DND-41 (cell line): ENCODE results near the gene INPP5A.

ENCODE experiments used
- EZH2 ChIP-seq: IDR thresholded peaks from 3 replicates; pipeline ENCODE4 v1.6.1; 2012; ENCODE audit warnings: borderline replicate concordance, low read depth, mild to moderate bottlenecking, moderate library complexity, low read length, inconsistent platforms; ENCODE audit not compliant: severe bottlenecking
- TF ChIP-seq, protein P1 (sequence below): IDR thresholded peaks from 2 replicates; pipeline ENCODE4 v1.5.1; 2012; ENCODE audit warnings: borderline replicate concordance, low read length, moderate library complexity, mild to moderate bottlenecking; ENCODE audit not compliant: poor library complexity, severe bottlenecking; ENCODE audit errors: extremely low read depth

DNA sequence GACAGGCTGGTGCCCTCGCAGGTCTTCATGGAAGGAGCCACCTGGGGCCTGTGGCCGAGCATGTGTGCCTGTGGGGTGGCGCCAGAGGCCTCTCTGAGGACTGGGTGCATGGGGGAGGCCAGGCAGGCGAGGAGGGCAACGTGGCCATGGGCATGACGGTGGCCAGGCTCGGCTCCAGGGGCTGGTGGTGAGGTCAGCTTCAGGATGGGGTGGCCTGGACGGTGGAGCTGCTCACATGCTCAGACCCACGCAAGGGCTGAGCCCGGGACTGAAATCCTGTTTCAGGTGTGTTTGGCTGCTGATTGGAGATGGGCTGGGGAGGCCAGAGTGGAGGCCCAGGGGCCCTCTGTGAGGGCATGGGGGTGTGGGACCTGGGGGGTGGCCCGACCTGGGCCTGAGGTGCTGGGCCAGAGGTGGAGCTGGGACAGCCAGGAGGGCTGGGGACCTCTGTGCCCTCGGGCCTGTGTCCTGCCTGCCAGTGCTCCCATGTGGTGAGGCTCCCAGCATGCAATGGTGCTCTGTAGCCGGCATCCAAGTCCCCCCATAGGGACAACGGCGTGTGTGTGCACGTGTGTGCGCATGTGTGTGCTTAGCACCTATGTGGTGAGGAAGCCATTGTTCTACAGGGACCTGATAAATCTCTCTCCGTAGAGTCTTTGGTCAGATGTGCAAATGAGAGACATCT, 71.1 kb downstream of the INPP5A start:
- TF ChIP-seq, protein P1, sequence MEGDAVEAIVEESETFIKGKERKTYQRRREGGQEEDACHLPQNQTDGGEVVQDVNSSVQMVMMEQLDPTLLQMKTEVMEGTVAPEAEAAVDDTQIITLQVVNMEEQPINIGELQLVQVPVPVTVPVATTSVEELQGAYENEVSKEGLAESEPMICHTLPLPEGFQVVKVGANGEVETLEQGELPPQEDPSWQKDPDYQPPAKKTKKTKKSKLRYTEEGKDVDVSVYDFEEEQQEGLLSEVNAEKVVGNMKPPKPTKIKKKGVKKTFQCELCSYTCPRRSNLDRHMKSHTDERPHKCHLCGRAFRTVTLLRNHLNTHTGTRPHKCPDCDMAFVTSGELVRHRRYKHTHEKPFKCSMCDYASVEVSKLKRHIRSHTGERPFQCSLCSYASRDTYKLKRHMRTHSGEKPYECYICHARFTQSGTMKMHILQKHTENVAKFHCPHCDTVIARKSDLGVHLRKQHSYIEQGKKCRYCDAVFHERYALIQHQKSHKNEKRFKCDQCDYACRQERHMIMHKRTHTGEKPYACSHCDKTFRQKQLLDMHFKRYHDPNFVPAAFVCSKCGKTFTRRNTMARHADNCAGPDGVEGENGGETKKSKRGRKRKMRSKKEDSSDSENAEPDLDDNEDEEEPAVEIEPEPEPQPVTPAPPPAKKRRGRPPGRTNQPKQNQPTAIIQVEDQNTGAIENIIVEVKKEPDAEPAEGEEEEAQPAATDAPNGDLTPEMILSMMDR = no peak
- no peak for TF ChIP-seq EZH2
